EL (cell line): Measurements from ENCODE around the gene LDLRAD4.
A peak's percentile ranks its signal among the peaks of the same experiment; 100 is the strongest.

ENCODE experiments used
- DNase-seq: peaks from one replicate; pipeline ENCODE4 v3.0.0-alpha.2; 2016

The LDLRAD4 gene

GRCh38 chr18:13206301-13206700, 12.3 kb upstream of the LDLRAD4 start:
- DNase-seq: no peak

GRCh38 chr18:13207294-13207693, 11.3 kb upstream of the LDLRAD4 start:
- no peak for DNase-seq

GRCh38 chr18:13211534-13211933, 7.0 kb upstream of the LDLRAD4 start:
- DNase-seq: no peak

GRCh38 chr18:13213036-13213795, 5.3 kb upstream of the LDLRAD4 start:
- no peak for DNase-seq

- DNase-seq: no peak
Observed at GRCh38 chr18:13214609-13215008, 4.0 kb upstream of the LDLRAD4 start.

- DNase-seq: peak; percentile 51
Observed at GRCh38 chr18:13216092-13216582, 2.4 kb upstream of the LDLRAD4 start.

GRCh38 chr18:13216711-13217465, 1.7 kb upstream of the LDLRAD4 start:
- no peak for DNase-seq

- DNase-seq: peak; percentile 20
Observed at GRCh38 chr18:13217466-13217961, 1.0 kb upstream of the LDLRAD4 start.

- DNase-seq: no peak
Observed at GRCh38 chr18:13217971-13218367, 591 bp upstream of the LDLRAD4 start.

- no peak for DNase-seq
Observed at GRCh38 chr18:13218997-13219396, 437 bp downstream of the LDLRAD4 start.

- DNase-seq: no peak
Observed at GRCh38 chr18:13219593-13220159, 1.1 kb downstream of the LDLRAD4 start.

GRCh38 chr18:13220361-13220991, 1.9 kb downstream of the LDLRAD4 start:
- no peak for DNase-seq

- DNase-seq: no peak
Observed at GRCh38 chr18:13221869-13222855, 3.6 kb downstream of the LDLRAD4 start.

GRCh38 chr18:13222856-13223281, 4.3 kb downstream of the LDLRAD4 start:
- no peak for DNase-seq

GRCh38 chr18:13223311-13224143, 5.0 kb downstream of the LDLRAD4 start:
- no peak for DNase-seq

GRCh38 chr18:13225261-13225660, 6.7 kb downstream of the LDLRAD4 start:
- DNase-seq: no peak

- no peak for DNase-seq
Observed at GRCh38 chr18:13226533-13227144, 8.1 kb downstream of the LDLRAD4 start.

GRCh38 chr18:13227910-13228309, 9.3 kb downstream of the LDLRAD4 start:
- DNase-seq: no peak

- no peak for DNase-seq
Observed at GRCh38 chr18:13229001-13229671, 10.6 kb downstream of the LDLRAD4 start.

- no peak for DNase-seq
Observed at GRCh38 chr18:13231151-13231550, 12.6 kb downstream of the LDLRAD4 start.
